Loucy (cell line): ENCODE results near the gene HBM.

Source experiments
- CTCF ChIP-seq: fragments of 200-600 bp; sonication (generic); conservative IDR thresholded peaks from 2 replicates; pipeline ENCODE4 v1.5.1; 2014; ENCODE audit warnings: mild to moderate bottlenecking, antibody characterized with exemption, low read length
- EZH2phosphoT487 ChIP-seq: fragments of 200-600 bp; IDR thresholded peaks from 2 replicates; pipeline ENCODE4 v1.6.1; 2018; ENCODE audit warnings: antibody characterized with exemption, mild to moderate bottlenecking, moderate library complexity, borderline replicate concordance

- TF ChIP-seq CTCF (no peak), EZH2phosphoT487 (no peak)
These were observed 14.4 kb downstream of the HBM start, which contains the start of gene HBQ1 for GRCh38 chr16:180101-180675.
